ENCODE results near the gene ZKSCAN7.
"Not testable (repeated sequence)": the region's sequence is repeated elsewhere in the genome, so short reads cannot be mapped to it uniquely, and the experiment has no call there.

Gene ZKSCAN7

DNA sequence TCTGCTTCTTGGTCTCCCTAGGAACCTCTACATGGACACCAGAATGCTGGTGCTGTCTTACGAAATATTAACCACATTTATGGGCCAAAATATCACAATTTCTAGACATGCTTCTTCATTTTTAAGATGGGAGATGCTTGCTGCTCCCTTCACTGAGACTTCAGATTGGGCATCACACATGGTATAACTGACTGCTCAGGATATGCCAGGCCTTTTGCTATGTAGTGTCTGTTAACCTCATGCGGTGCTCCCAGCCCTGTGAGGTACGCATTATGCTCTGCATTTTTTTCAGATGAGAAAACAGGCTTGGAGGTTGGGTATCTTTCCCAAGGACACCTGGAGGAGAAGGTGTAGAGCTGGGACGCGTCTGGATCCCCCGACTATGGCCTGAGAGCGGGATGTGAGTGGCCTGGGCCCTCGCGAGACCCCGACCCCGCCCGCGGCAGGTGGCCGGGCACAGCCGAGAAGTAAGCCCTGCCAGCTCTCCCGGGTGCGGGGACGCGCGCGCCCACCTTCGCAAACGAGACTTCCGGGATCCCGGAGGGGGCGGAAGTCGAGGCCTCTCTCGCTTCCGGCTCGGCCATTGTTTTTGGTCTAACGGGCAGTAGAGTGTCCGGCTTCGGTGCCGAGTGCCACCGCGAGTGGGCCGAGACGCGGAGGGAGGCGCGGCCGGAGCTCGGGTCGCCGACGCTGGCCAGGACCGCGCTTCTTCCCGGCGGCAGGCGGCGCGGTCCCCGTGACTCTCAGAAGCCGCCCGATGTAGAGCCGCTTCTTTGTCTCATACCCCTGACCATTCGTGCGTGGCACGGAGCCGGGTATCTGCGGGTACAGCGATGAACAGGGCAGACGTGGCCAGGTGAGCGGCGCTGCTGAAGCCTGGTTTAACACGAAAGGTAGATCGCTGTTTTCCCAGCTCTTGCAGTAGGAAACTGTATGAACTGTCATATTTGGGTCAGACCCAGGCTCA is at the start of gene ZKSCAN7:
ZKSCAN7 (plus strand) TSS at position 568 of the 967 bp plus-strand sequence. CDS start 1,855 bp downstream, outside the sequence.
- DNase-seq = peak; percentile 75
- peak; percentile 74 for ATAC-seq

DNA sequence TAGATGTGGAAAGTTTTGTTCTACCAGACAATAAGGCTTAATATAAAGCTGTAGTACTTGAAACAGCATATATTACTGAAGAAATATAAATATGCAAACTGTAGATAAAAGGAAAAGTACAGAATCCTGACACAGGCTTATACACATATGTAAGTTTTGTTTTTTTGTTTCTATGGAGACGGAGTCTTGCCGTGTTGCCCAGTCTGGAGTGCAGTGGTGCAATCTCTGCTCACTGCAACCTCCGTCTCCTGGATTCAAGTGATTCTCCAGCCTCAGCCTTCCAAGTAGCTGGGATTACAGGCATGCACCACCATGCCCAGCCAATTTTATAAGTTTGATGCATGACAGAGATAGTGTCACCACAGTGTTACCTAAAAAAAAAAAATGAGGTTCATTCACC is 48.4 kb upstream of the ZKSCAN7 start:
- DNase-seq = no peak
- ATAC-seq = no peak

DNA sequence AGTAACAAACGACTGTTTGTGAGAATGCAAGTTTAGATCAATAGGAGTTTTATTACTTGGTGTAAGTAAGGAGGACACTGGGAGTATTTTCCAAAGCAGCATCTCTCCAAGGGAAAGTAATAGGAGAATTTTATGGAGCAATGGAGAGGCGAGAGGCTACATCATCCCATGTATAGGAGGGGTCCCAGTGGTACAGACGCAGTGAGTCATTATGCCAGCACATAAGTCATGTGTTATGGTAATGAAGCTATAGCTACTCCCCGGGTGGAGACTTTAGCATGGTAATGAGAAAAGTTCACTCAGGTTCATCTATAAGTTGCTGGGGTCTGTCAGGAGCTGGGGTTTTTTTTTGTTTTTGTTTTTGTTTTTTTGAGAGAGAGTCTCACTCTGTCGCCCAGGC is 48.0 kb upstream of the ZKSCAN7 start:
- DNase-seq (no peak), ATAC-seq (no peak)

DNA sequence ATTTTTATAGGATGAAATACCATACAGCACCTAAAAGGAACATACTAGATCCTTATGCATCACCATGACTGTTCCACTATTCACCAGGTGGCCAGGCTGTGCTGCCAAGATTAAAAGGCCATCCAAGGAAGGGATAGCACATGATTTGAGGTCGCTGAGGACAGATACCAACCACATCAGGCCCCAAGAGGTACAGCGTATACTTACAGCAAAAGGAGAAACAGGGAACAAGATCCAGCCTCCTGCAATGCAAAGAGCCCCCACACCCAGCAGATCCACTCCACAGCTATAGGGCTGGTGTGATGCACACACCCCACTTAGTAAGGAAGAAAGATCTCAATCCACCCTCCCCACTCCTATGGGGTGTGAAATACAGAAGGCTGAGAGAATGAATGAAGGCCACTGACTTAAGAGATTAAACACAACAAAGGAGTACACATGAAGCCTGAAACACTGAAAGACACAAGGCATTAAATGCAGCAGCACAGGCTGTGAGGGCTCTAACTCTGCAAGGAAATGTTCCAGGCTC is 45.5 kb upstream of the ZKSCAN7 start:
- DNase-seq (no peak), ATAC-seq (no peak)

DNA sequence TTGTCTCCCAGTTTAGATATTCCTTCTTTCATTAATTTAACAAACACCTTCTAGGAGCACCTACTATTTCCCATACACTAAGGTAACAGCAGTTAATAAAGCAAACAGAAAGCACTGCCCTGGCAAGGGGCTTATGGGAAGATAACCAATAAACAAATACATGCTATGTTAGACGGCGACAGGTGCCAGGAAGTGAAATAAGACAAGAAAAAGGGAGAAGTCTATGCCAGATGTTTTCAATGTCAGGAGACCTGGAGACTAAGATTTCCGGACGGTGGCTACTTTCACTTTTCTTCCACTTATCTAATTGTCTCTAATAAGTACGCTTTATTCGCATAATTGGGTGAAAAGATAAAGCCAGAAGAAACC is 45.0 kb upstream of the ZKSCAN7 start:
- no peak for DNase-seq

DNA sequence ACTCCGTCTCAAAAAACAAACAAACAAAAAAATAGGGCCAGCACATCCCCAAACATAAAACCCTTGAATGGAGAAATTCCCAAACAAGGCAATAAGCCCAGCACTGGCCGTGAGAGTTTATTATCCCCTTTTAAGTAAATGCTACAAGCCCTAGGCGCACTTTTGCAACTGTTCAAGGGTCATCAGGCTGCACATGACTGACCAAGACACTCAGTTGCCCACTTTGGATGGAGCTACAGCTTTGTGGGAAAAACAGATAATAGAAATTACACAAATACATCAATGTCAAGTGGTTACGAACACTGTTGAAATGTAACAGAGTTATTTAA is 43.8 kb upstream of the ZKSCAN7 start:
- DNase-seq (no peak), ATAC-seq (no peak)

More for the DNA sequence above, 45.0 kb upstream of the ZKSCAN7 start:
- no peak for ATAC-seq

DNA sequence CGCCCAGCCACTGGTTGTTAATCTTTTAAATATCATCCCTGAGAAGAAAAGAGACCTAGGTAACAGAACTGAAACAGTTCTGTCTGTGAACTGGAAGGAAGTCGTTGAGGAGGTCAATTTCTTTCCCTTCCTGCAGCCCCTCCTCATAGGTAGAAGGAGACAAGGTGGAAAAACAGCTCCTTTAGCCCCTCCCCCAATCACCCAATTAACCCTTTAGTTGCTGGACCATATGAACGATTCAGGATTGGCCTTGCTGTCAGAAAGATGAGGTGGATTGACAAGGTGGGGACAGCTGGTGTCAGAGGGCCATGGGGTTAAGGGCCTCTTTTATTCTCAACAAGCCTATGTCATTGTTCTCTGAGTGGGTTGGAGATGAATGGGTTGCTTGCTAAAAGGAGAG is 41.5 kb upstream of the ZKSCAN7 start:
- ATAC-seq (no peak), DNase-seq (no peak)

DNA sequence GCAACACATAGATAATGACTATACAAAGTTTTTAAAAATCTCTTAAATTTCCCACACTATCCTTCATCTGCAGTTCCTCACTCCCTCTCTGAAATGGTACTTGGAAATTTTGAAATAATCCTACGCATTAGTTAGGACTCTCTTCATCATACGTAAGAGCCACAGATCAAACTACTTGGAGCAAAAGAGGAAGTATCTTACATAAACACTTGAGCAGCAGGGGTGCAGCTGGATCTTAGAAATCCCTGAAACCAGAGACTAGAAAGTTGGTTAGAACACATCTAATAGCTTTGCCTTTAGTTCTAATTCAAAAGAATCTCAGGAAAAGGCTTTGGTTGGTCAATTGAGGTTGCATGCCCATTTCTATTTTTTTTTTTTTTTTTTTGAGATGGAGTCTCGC is 38.8 kb upstream of the ZKSCAN7 start:
- ATAC-seq (no peak), DNase-seq (no peak)

DNA sequence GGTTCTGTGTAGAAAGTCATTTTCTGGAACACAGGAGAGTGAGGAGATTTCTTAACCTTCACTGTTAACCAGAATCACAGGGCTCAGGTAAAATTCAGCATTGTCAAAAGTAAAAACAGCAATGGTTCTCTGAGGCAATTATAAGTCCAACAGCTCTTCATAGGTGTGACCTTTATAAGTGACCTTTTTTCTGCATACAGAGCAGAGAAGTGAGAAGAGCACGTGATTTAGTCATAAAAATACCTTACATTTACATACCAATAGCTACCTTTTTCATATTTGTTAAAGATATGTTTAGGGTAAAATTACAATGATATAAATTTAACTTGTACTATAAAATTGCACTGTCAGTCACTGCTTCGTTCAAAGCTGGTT is 36.2 kb upstream of the ZKSCAN7 start:
- ATAC-seq (no peak), DNase-seq (no peak)

DNA sequence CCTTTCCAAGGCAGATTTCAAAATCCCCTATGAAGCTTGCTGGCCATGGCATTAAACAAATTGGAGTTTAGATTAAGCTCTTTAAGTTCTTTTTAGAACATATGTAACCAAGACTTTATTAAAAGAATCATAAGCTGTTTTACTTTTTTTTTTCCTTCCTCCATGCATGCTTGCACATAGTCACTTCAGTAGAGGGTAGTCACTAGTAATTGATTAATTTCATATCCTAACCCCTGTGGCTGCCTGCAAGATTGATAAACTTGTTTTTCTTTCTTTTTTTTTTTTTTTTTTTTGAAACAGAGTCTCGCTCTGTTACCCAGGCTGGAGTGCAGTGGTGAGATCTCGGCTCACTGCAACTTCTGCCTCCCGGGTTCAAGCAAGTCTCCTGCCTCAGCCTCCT is 33.3 kb upstream of the ZKSCAN7 start:
- DNase-seq (no peak), ATAC-seq (no peak)

DNA sequence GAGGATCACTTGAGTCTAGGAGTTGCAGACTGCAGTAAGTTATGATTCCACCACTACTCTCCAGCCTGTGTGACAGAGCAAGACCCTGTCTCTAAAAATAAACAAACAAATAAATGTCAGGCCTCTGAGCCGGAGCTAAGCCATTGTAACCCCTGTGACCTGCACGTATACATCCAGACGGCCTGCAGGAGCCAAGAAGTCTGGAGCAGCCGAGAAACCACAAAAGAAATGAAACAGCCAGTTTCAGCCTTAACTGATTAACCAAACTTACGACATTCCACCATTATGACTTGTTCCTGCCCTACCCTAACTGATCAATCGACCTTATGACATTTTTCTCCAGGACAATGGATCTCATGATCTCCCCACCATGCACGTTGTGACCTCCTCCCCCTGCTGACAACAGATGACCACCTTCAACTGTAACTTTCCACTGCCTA is 32.5 kb upstream of the ZKSCAN7 start:
- ATAC-seq (no peak), DNase-seq (no peak)

DNA sequence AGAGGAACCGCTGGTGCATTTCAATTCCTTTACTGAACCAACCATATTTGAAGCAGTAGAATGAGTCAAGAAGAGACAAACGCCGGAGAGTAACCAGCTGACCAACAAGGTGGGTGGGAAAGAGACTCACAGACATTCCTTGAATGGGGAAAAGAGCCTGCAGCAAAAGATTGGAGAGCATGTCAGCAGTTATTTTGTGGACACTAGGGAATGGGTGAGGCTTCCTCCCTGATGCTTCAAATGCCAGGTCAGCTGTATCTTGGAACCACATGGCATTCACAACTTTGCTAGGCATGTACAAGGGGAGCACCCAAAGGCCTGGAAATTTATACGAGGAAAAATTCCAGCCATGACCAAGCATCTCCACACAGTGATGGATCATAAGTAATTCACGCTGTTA is 29.9 kb upstream of the ZKSCAN7 start:
- DNase-seq (no peak), ATAC-seq (no peak)

DNA sequence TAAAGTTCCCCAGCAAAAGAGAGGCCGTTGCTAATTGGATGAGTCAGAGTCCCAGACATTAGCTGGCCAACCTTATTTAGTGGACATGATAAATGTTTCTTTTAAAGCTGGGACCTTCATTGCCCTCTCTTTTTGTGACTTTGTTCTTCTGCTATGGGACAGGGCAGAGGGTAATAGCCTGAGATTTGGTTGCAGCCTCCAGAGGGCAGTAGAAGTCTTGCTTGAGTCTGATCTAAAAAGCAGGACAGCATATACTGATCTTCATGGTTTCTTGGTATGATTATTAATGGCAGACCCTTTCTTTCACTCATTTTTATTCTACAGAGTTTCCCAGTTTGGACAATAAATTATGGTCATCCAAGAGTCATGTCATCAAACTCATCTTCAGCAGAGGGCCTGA is 25.1 kb upstream of the ZKSCAN7 start:
- DNase-seq (no peak), ATAC-seq (no peak)

DNA sequence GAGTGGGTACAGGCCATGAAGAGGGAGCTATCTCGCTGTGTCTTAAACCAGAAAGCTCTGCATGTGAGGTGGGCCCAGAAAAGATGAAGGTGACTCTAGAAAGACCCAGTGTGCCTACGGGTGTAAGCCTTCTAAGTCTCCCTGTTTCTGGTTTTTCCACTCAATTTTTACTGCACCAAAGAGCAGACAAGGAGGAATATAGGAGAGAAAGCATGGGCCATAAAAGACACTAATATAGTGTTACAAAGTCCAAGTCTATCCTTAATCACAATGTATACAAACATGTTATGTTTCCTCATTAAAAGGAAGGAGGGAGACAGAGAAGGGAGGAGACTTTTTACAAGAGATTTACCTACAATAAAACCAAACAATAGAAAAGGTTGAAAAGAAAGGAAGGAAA is 24.1 kb upstream of the ZKSCAN7 start:
- ATAC-seq (no peak), DNase-seq (no peak)

DNA sequence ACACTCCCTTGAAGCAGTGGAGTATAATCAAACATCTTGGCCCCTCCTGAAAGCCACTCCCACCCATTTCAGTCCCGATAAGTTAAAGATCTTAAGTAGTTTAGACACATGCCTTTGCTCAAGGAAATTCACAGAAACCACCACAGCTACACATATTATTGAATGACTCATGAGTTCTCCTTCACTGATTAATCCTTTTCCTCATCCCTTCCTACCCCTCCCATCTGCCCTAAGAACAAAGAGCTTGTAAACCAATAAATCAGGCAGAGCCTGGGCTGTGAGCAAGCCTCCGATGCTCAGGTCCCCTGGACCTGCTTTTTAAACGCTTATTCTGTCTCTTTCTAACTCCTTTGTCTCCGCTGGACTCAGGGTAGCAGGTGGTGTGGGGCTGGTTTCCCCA is 20.3 kb upstream of the ZKSCAN7 start:
- DNase-seq, ATAC-seq: not testable (repeated sequence)

DNA sequence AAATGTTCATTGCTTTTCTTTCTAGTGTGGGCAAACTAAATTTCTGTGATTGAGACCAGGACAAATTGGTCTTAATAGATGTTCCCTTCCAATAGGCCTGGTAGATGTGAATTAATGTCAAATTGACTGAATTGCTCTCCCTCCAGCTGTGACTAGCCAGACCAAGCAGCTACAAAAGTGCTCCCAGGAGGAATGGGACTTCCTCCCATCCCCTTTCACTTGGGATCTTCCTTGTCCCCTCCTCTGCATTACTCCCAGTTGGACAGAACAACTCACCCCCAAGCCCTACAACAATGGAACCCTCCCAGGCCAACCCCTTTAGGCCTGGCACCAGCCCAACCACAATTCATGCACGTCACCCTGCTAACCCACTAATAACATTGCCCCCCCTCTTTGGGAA is 19.6 kb upstream of the ZKSCAN7 start:
- ATAC-seq (no peak), DNase-seq (no peak)

DNA sequence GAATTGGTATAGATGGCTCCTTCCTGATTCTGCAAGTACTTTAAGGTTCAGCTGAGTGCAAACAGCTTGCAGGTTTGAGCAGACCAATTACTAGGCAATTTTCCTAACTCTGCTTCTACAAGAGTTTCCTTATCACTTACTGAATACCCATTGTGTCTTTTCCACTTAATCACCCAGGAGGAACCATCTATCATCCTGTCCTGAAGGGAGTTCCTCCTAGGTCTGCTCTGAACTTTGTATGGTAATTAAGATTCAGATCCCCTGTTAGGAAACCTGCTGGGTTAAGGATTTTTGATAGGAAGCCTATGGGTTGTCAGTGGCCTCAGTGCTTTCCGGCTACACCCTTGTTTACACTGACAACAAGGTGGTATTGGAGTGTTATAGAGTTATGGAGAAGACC is 10.2 kb upstream of the ZKSCAN7 start:
- not testable (repeated sequence) for DNase-seq, ATAC-seq

DNA sequence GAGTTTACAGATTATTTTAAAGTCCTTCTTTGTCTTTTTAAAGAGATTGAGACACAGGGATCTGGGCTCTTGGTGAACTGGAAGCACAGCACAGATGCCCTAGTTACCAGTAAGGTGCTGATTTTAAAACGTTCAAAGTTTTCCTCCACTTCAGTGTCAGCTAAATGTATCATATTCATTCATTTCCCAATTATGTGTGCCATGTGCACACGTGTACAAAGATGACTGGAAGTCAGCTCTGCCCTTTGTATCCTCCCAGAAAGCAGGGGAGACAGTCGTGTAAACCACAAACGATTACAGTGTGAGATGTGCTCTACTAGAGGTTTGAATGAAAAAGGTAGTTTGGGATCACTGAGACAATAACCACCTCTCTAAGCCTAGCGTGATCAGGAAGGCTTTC is 730 bp downstream of the ZKSCAN7 start:
- DNase-seq = no peak
- ATAC-seq = no peak

DNA sequence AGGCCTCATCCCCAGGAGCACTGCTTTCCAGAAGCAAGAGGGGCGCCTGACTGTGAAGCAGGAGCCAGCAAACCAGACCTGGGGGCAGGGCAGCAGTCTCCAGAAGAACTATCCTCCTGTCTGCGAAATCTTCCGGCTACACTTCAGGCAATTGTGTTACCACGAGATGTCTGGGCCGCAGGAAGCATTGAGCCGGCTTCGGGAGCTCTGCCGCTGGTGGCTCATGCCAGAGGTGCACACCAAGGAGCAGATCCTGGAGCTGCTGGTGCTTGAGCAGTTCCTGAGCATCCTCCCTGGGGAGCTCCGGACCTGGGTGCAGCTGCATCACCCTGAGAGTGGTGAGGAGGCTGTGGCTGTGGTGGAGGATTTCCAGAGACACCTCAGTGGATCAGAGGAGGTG is 2.1 kb downstream of the ZKSCAN7 start:
- no peak for DNase-seq
- ATAC-seq = no peak

DNA sequence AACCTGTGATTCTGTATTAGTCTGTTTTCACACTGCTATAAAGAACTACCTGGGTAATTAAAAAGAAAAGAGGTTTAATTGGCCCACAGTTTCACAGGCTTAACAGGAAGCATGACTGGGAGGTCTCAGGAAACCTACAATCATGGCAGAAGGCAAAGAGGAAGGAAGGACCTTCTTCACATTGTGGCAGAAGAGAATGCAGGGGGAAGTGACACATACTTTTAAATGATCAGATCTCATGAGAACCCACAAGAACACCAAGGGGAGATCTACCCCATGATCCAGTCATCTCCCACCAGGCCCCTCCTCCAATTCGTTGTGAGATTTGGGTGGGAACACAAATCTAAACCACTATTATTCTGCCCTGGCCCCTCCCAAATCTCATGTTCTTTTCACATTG is 6.1 kb downstream of the ZKSCAN7 start:
- ATAC-seq (no peak), DNase-seq (no peak)

DNA sequence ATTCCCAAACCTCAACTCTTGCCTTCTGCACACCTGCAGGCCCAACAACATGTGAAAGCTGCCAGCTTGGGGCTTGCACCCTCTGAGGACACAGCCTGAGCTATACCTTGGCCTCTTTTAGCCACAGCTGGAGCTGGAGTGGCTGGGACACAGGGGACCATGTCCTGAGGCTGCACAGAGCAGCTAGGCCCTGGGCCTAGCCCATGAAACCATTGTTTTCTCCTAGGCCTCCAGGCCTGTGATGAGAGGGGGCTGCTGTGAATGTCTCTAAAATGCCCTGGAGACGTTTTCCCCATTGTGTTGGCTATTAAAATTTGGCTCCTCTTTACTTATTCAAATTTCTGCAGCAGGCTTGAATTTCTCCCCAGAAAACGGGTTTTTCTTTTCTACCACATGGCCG is 7.2 kb downstream of the ZKSCAN7 start:
- DNase-seq (no peak), ATAC-seq (no peak)

DNA sequence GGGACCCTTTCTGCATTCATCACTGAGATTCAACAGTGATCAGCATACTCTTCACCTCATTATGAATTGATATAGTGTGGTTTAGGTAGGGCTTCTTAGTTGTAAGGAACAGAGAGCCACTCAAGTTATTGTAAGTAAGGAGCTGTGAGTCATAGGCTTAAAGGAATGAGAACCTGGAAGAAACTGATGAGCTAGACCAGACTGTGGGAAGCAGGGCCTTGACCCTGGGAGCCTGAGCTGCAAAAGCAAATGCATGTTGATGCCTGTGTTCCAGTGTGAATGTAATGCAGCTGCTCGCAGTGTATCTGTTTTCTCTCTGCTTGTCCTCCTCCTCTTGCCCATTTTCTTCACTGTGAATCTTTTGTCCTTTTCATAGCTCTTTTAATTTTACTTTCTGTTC is 13.6 kb downstream of the ZKSCAN7 start:
- ATAC-seq (no peak), DNase-seq (no peak)

DNA sequence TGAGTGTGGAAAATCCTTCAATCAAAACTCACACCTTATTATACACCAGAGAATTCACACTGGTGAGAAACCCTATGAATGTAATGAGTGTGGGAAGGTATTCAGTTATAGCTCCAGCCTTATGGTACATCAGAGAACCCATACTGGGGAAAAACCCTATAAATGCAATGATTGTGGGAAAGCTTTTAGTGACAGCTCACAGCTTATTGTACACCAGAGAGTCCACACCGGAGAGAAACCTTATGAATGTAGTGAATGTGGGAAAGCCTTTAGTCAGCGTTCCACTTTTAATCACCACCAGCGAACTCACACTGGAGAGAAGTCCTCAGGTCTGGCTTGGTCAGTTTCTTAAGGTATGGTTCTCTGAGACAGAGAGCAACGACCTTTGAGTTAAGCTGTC is 16.0 kb downstream of the ZKSCAN7 start:
- ATAC-seq = no peak
- DNase-seq = no peak

DNA sequence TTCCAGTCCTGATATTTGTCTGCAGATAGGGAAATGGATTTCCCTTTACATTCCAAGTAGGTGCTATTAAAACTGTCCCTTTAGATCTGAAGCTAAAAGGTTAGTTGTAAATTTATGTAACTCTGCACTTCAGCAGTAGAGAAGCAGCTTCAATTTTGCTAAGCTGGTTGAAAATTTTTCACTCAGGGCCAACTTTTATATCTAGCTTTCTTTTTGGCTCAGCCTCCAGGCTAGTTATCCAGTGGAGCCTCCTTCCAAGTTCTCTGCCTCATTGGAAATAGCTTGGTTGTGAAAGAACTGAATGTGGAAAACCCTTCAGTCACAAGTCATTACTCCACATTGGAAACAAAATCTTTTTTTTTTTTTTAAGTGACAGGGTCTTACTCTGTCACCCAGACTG is 21.6 kb downstream of the ZKSCAN7 start:
- no peak for DNase-seq
- ATAC-seq = no peak
